Suppressor macrophage (primary cell): ENCODE measurements around the gene NOD2.

ENCODE experiments used
- DNase-seq, 4 experiments: peaks; one replicate each; pipeline ENCODE4 v3.0.0-alpha.2; 2020 to 2022

The NOD2 gene

DNA sequence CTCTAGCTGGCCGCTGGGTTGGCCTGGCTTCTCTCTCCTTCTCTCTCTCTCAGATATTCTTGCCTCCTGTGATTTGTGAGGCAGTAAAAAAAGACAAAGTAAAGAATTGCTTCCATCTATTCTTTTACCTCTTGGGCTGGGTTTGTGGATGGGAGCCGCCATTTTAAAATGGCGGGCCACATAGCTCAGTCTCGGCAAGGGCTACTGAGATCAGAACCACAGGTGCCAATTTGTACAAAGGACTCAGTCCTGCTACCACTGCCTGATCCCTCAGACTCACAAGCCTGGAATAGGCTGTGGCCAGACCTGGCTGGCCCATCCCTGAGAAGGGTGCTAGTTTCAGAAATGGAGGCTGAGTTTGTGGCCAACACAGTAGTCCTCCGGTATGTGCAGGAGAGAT, 24.1 kb downstream of the NOD2 start:
- no peak for DNase-seq

DNA sequence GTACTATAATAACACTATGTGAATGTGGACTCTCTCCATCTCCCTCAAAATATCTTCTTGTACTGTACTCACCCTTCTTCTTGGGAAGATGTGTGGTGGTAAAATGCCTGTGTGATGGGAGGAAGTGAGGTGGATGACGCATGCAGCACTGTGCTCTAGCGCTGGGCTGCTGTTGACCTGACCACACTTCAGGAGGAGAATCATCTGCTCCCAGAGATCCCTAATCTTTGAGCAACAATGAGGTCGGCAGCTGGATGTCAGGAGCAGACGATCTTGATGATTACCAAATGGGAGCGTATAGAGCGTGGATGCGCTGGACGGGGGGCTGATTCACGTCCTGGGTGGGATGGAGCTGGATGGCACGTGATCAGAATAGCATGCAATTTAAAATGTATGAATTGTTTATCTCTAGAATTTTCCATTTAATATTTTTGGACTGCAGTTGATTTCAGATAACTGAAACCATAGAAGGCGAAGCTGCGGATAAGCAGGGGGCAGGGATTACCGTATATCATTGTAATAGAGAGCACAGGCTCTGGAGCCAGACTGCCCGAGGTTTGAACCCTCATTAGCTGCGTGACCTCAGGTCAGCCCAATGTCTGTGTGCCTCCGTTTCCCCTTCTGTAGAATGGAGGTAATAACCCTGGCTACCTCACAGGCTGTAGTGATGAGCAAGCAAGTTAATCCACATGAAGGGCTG, 24.8 kb downstream of the NOD2 start:
- DNase-seq = peak in 2 of 4 experiments; percentile 32 to 39

DNA sequence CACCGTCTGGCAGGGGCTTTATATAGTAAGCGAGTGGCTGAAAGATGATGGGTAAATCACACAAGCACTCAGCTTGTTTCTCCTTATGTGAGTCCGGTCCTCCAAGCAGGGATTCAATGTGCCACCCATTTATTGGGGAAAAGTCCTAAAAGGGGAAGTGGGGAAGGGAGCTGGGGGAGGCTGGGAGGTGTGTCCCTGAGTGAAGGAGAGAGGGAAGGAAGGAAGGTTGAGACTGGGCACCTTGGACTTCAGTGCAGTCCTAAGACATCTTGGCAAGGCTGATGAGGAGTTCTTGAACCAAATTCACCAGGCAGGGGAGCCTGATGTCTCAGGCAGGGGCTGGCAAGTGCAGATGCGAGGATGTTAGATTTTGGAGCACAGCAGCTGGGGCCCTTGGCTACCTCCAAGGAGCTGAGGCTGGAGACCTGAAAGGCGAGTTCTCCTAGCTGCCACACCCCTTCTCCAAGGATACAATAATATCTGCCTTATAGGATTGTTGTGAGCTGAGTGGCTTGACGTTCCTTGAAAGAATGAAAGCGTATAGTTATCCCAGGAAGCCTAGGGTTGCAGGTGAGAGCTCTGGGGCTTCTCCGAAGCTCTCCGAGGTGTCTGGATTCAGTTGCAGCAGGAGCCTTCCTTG, 25.5 kb downstream of the NOD2 start:
- no peak for DNase-seq

DNA sequence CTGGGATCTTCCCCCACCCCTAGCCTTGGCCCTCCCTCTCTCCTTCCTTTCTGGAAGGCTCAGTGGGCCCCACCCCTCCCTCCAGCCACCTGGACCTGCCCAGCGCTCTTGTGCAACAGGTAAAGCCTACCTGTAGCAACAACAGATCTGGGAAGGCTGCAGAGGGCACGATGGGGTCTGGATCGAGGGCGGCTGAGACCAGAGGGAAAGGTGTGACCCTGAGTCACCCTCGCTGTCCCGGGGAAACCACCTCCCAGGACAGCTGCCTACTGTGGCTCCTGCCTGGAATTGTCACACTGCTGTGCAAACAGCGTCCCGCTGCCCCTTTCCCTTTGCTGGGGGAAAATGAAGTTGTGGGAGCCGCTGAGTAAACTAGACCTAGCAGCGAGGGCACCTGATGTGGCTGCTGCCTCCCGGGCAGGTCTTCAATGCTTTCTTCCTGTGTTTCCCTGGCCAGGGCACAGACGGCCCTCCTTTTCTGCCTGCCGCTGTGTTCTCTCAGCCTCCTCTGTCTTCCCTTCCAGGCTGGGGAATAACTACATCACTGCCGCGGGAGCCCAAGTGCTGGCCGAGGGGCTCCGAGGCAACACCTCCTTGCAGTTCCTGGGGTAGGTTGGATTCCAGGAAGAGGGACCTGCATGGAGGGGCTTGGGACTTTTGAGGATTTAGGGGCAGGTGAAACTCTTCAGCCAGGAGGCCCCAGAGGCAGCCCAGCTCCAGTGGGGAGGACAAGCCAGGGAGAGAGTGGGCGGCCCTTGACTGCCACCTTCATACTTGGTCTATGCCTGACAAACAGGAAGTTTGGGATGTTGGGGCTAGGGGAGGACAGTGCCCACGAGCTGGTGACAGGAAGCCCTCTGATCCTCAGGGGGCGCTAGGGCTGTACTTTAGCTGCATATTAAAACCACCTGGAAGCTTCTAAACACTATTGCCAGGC, 26.3 kb downstream of the NOD2 start:
- peak; percentile 50 to 82 (median 70) for DNase-seq

DNA sequence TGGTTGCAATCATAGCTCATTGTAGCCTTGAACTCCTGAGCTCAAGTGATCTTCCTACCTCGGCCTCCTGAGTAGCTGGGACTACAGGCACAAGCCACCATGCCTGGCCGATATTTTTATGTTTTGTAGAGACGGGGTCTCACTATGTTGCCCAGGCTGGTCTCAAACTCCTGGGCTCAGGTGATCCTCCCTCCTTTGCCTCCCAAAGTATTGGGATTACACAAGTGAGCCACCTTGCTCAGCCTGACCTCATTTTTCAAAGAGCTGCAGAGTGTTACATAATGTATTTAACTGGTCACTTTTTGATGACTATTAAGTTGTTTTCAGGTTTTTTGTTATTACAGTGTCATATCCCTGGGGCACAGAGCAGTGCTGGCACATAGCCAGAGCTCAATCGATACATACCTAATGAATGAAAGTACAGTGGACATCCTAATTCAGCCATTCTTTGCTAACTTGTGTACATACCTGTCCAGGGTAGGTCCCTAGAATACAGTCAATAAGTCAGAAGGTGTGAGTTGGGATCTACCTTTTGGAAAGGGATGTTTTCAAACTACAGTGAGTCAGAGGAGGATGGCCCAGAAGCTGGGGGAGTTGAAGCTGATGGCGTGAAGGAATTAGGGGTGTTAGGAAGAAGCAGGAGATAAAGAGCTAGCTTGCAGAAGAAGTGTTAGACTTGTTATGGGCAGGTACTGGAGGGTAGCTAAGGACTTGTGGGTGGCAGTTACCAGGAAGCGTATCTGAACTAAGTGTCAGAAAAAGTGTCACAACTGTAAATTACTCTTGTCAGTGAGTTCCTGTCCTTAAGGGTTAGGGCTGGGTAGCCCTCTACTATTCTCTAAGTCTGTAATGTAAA, 28.4 kb downstream of the NOD2 start:
- no peak for DNase-seq

DNA sequence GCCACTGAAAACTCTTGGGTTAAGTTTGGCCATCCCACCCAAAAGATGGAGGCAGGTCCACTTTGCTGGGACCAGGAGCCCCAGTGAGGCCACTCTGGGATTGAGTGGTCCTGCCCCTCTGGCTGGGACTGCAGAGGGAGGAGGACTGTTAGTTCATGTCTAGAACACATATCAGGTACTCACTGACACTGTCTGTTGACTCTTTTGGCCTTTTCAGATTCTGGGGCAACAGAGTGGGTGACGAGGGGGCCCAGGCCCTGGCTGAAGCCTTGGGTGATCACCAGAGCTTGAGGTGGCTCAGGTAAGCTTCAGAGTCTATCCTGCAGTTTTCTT, 29.0 kb downstream of the NOD2 start:
- no peak for DNase-seq

DNA sequence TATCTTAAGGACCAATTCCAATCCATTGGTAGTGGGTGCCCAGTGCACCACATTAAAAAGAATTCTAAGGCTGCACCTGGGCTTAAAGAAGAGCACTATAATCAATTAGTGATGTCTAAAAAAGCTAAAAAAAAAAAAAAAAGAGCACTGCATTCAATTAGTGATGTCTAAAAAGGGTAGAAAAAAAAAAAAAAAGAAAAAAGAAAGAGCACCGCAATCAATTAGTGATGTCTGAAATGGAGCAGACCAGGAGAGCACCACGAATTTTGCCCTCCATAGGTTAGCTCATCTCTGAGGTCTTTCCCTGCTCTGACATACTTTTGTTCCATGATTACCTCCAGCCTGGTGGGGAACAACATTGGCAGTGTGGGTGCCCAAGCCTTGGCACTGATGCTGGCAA, 29.6 kb downstream of the NOD2 start:
- no peak for DNase-seq

DNA sequence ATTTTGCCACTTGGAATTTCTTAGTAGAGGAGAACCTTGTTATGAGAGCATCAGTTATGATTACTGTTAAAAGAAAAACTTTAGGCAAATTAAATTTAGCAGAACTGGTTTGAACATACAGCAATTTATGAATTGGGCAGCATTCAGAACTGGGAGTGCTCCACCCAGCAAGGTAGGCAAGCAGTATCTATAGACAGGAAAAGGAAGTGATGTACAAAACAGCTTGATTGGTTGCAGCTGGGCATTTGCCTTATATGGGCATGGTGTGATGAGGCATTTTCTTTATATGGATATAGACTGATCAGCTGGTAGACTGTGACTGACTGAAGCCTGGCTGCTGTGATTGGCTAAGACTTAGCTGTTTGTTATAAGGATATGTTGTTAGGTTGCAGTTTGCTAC, 30.9 kb downstream of the NOD2 start:
- DNase-seq = peak in 1 of 4 experiments; percentile 18

DNA sequence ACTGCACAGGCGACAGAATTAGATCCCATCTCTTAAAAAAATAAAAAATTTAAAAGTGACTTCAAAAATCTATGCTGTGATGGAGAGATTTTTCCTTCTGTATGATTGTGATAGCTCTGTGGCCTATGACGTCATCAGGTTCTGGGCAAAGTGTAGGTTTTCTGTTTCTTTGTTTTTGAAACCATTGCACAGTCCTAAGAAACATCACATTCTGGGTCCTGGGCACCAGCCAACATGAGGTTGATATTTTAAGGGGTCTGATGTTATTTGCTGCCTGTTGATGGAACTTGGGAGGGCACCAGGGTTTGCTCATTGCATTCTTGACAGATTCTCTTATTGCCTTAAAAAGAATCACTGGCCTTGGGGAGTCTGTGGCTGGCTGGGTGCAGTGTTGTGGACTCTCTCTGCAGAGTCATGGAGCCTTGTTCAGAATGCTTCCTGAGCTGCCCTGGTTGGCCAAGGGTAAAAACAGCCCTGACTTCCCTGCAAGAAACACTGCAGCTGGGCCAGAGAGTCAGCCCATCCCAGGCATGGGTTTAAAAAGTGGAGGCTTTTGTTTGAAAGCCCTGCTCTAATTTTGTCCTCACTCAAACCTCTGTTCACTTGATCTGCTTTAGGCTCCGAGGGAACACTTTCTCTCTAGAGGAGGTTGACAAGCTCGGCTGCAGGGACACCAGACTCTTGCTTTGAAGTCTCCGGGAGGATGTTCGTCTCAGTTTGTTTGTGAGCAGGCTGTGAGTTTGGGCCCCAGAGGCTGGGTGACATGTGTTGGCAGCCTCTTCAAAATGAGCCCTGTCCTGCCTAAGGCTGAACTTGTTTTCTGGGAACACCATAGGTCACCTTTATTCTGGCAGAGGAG, 38.0 kb downstream of the NOD2 start:
- DNase-seq = peak in 1 of 4 experiments; percentile 37

DNA sequence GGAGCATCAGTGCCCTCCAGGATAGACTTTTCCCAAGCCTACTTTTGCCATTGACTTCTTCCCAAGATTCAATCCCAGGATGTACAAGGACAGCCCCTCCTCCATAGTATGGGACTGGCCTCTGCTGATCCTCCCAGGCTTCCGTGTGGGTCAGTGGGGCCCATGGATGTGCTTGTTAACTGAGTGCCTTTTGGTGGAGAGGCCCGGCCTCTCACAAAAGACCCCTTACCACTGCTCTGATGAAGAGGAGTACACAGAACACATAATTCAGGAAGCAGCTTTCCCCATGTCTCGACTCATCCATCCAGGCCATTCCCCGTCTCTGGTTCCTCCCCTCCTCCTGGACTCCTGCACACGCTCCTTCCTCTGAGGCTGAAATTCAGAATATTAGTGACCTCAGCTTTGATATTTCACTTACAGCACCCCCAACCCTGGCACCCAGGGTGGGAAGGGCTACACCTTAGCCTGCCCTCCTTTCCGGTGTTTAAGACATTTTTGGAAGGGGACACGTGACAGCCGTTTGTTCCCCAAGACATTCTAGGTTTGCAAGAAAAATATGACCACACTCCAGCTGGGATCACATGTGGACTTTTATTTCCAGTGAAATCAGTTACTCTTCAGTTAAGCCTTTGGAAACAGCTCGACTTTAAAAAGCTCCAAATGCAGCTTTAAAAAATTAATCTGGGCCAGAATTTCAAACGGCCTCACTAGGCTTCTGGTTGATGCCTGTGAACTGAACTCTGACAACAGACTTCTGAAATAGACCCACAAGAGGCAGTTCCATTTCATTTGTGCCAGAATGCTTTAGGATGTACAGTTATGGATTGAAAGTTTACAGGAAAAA, 38.8 kb downstream of the NOD2 start:
- DNase-seq = no peak

DNA sequence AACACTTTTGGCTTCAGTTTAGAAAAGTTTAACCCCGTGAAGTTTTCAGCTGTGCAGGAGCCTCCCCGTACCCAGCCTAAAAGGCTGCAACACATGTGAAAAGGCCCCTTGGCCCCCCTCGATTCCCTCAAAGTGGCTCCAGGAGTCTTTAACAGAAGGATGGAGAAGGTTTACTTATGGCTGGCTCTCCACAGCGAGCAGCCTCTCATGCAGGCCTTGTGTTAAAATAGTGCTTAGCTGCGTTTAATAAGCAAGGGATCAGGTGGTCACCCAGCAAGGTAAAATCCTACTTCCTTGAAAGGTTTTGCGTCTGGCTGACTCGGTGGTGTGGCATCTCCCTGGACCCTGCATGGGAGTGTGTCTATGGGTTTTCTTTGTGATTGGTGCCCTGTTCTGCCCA, 40.1 kb downstream of the NOD2 start:
- DNase-seq = no peak

DNA sequence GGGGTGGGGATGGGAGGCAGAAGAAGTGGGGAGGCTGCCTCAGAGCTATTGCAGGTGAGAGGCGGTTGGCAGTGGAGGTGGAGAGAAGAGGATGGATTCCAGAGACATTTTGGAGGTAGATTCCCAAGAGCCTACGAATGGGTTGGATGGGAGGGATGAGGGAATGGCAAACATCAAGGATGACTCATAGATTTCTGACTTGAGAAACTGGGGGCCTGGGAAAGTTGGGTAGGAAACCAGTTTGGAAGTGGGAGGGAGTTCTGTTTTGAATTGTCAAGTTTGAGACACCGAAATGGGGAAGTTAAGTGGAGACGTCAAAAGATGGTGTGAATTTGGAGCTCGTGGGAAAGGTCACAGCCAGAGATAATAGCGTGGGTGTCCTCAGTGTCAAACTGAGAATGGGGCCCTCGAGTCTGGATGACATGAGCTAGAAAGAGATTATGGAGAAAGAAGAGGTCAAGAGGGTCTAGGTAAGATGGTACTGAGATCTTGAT, 42.3 kb downstream of the NOD2 start:
- DNase-seq = peak; percentile 82 to 94 (median 86)

DNA sequence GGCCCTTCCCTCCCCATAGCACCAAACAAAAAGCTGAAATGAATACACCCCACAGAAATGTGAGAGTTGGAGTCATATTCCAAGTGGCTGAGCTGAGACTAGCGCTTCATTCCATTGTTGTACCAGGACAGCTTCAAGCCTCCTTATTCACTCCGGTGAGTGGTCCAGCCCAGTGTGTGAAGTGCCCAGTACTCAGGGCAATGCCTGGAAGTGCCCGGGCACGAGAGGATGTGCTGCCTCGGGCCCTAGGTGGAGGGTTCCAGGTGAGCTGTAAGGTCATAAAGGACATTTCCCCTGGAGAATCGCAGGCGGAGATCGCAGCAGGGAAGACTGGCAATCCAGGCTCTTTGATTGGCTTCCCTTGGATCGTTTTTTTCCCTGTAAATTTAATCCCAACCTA, 43.0 kb downstream of the NOD2 start:
- DNase-seq = no peak

DNA sequence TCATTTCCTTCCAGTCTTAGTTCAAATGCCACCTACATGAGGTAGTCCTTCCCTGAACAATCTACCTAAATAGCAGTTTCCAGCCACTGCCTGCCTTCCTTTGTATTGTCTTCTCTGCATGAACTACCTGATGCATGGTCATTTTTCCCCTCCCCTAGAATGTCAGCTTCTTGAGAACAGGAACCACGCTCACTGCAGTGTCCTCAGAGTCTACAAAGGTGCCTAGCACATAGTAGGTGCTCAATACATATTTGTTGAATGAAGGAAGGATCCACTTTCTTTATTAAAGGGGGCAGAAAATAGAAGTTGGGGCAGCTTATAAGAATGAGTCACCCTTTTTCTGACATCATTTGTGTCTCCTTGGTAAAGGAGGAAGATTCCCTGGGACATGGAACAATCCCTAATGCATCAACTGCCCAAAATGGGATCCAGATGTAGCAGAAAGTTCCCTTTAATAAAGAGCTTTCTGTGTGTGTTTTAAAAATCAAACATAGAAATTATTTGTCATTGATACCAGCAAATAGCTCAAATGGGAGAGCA, 44.1 kb downstream of the NOD2 start:
- DNase-seq = peak in 1 of 4 experiments; percentile 23

DNA sequence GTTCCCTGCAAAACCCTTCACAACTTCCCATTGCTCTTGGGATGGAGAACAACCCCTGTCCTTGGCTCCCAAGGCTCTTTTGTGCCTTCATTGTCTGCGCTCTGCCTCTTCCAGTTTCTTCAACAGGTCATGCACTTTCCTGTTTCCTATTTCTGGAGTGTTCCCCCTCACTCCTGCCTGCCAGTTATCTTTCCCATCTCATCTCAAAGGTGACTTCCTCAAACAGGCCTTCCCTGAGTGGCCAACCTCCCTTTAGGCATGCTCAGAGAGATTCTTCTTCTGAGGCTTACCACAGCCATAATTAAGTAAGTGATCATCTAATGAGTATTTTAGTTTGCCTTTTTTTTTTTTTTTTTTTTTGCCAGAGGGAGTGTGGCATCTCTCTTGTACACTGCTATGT, 45.6 kb downstream of the NOD2 start:
- DNase-seq = no peak

DNA sequence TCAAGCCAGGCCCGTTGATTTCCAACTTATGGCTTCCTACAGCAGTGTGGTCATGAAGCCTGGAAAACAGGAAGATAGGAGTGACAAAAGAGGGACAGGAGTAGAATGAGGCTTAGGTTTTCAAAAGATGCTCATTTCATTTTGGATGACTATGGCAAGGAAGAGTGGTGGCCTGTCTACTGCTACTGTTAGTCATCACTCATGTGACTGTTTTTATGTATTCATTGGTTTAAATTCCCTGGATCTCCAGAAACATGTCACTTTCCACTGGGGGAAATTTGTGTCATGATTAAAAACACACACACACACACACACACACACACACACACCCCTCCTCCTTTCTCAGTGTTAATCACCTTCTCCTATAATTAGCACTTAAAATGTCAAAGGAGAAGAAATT, 47.3 kb downstream of the NOD2 start:
- peak; percentile 40 to 79 (median 50) for DNase-seq

DNA sequence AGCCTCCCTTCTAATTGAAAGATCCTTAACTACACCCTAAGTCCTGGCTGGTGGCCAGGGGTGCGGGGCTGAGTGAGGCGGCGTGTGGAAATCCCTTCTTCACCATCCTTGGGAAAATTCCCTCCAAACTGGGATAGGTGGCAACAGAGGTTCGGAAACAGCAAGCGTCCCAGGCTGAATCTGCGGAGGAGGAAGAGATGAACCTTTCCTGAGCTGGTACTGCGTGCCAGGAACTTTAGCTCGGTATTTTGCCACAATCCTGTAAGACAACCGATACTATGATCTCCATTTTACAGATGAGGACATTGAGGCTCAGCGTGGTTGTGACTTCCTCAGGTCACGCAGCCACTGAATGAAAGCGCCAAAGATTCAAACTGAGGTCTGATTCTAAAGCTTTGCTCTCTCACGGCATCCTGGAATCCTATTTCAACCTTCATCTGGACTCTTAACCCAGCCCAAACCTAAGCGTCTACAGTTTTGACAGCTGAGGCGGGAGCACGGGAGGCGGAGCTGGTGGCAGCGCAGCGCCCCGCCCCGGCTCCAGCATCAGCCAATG, 47.9 kb downstream of the NOD2 start:
- peak in 3 of 4 experiments; percentile 36 to 38 (median 37) for DNase-seq

DNA sequence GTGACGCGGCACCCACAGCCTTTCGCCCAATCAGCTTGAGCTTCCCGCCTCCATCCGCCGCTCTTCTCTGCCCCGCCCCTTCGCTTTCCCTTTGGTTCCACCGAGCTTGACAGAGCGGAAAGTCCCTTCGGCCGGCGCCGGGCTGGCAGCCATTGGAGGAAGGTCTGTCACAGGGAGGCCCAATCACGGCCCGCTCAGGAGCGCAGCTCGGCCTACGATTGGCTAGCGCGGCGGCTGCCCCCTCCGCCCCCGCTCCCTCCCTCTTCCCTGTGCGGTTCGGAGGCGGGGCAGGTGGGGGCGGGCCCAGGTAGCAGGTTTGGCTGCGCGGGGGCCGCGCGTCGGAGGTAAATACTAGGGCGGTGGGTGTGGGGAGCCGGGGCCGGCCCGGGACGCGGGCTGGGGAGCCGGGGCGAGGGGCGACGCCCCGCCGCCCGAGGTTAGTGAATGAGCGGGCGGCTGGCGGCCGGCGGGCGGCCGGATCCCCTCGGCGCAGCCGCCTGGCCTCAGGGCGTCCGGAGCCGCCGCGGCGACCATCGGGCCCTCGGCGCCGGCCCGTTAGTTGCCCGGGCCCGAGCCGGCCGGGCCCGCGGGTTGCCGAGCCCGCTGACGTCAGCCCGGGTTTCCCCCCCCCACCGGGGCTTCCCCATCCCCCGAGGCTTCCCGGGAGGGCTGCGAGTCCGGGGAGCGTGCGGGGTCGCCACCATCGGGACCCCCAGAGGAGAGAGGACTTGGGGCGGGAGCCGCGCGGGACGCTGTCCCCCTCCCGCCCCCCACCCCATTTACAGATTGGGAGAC, 48.6 kb downstream of the NOD2 start, which contains the start of gene CYLD:
TSS of gene CYLD (plus strand) at position 306 of the 795 bp plus-strand sequence. CDS start 7,613 bp downstream, outside the sequence.
- peak; percentile 100 for DNase-seq
